Activated T-cell treated with anti-CD3 and anti-CD28 coated beads for 4 hours (primary cell): ENCODE measurements around the gene COQ4.

ENCODE experiments used
- DNase-seq: peaks from one replicate; pipeline ENCODE4 v3.0.0-alpha.2; 2020

COQ4 gene

DNA sequence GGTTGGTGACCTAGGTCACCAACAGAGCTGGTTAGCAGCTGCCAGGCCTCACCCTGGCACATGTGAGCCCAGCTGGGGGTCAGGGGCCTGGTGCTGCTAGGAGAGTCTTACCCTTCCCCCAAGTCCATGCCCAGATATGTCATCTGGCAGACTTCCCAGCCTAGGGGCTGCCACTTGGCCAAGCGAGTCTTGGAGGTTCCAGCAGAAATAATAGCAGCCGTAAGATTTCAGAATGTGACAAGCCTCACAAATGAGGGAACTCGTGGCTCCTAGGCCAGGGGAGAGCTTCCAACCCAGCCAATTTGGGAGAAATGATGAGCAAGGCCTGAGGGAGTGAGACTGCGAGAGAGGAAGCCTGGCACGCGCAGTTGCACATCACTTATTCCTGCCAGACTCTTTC is 59.6 kb downstream of the COQ4 start:
- no peak for DNase-seq

DNA sequence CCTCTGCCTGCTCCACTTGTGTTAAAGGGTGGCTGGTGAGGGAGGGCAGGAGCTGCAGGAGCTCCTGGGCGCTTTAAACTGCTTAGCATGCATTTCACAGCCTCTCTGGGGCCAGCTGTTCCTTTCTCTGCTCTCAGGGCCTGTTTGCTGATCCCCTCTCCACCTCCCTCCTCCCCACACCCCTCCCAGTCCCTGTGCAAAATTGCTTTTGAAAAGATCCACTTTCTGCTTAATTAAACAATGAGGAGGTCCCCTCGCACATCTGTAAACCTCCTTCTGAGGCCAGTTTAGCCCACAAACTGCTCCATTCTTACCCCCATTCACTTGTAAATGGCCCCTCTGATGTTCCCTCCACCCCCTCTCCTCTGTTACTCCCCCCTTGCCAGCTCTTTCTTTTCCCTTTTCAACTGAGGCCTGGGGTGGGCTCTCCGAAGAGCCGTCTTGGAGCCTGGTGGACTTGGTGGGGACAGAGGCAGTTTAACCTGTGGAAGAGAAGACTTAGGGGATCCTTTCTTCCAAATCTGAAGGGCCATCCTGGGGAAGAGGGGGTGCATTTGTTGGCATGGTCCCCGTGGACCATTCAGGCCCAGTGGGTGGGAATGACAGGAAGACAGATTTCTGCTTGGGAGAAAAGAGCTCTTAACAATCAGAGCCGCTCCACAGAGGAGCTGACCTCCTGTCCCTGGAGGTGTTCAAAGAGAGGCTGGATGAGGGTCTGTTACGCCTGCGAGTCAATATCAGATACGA is 60.5 kb downstream of the COQ4 start:
- no peak for DNase-seq
